Activated naive CD4-positive, alpha-beta T cell treated with anti-CD3 and anti-CD28 coated beads, Interleukin-2, amount 50 U/mL, for 72 hours (primary cell): Measurements from ENCODE around the gene DENND11. TPM values are rescaled to one million over a fixed set of nuclear protein-coding genes. Genes with fewer than 3 reads are reported as not detected.
A peak's percentile ranks its signal among the peaks of the same experiment; 100 is the strongest.
"Not testable (repeated sequence)": the region's sequence is repeated elsewhere in the genome, so short reads cannot be mapped to it uniquely, and the experiment has no call there.

Experiments
- ATAC-seq, 2 donors: fragments of 150-1000 bp; cut with Tn5 transposase; 2 replicates each; pipeline ENCODE4 v1.10.0; 2021; ENCODE audit warnings: mild to moderate bottlenecking in 2 of 2, moderate library complexity in 2 of 2
- DNase-seq, 2 donors: peaks; one replicate each; pipeline ENCODE4 v3.0.0; 2021 to 2022; ENCODE audit warnings: low spot score in 2 of 2
- H3K27ac Mint-ChIP-seq, 2 donors: one replicate each; pipeline ENCODE4 v1.8.0; 2022; ENCODE audit warnings: mild to moderate bottlenecking in 2 of 2, mixed read lengths in 2 of 2
- H3K36me3 Mint-ChIP-seq, 2 donors: one replicate each; pipeline ENCODE4 v1.8.0; 2022; ENCODE audit warnings: mixed read lengths in 2 of 2
- H3K9me3 Mint-ChIP-seq, 2 donors: one replicate each; pipeline ENCODE4 v1.8.0; 2022; ENCODE audit warnings: mixed read lengths in 2 of 2
- total RNA-seq, 2 donors: library from RNA; stranded (reverse); gene quantifications; one replicate each; pipeline ENCODE4 v1.2.3, GENCODE V29; 2022

The DENND11 gene
- total RNA-seq, 2 donors from 2014 or later = 21.4 to 40.1 TPM

DNA sequence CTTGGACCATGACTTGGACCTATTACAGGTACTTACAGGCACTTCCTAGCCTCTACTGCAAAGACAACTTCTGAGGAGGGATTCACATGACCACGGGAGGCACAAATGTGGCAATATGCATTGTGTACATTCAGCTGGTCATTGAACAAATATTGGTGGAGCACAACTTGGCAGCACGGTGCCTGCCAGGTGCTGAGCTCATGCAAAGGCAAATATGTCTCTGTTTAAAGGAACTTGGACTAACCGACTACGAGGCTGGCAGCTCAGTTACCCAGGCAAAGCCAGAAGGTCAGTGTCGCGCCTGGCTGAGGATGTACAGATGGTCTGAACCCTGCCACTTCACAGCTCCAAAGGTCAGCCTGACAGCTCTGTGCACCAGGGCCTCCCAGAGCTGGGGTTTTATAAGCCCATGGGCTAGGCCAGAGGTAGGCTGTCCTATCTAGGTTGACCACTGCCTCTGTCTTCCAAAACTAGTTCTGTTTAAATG lies 6.1 kb downstream of the DENND11 start:
- Mint-ChIP-seq H3K27ac (no peak overlapping the region), H3K36me3 (peaks cover 0 to 6% of the 10 kb centered on the region in 2 donors), H3K9me3 (no peaks in the 10 kb centered on the region)
- no peak for ATAC-seq
- DNase-seq = no peak

DNA sequence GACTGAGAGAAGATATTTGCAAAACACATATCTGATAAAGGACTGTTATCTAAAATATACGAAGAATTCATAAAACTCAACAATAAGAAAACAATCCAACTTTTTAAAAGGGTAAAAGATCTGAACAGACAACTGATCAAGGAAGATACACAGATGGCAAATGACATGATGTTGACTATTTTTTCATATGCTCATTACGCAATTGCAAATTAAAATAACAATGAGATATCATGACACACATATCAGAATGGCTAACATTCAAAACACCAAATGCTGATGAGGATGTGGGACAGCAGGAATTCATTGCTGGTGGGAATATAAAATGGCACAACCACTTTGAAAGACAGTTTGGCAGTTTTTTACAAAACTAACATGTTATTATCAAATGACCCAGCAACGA lies 8.9 kb downstream of the DENND11 start:
- Mint-ChIP-seq H3K27ac (no peak overlapping the region), H3K36me3 (peaks cover 0 to 6% of the 10 kb centered on the region in 2 donors), H3K9me3 (peaks cover 0 to 4% of the 10 kb centered on the region in 2 donors)
- ATAC-seq = no peak
- DNase-seq = no peak

DNA sequence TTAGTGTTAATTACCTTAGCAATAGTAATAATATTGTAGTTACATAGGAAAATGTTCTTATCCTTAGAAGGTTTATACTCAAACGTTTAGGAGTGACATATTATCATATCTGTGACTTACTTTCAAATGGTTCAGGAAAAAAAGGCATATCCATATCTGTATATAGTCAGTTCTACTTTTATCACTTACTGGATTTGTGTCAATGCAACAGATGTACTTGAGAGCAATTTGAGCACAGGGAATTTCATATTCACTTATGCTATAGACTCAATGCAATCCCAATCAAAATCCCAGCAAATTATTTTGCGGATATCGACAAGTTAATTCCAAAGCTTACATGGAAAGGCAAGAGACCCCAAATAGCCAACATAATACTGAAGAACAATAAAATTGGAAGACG lies 10.0 kb downstream of the DENND11 start:
- Mint-ChIP-seq H3K36me3 (peaks cover 0 to 6% of the 10 kb centered on the region in 2 donors), H3K27ac (no peak overlapping the region), H3K9me3 (peaks cover 0 to 4% of the 10 kb centered on the region in 2 donors)
- ATAC-seq = no peak
- no peak for DNase-seq

- no peak for DNase-seq
- Mint-ChIP-seq H3K9me3 (peaks cover 0 to 4% of the 10 kb centered on the region in 2 donors), H3K27ac (no peak overlapping the region), H3K36me3 (peaks cover 0 to 4% of the 10 kb centered on the region in 2 donors)
- no peak for ATAC-seq
These were observed 10.4 kb downstream of the DENND11 start for GRCh38 chr7:141691540-141691939.

DNA sequence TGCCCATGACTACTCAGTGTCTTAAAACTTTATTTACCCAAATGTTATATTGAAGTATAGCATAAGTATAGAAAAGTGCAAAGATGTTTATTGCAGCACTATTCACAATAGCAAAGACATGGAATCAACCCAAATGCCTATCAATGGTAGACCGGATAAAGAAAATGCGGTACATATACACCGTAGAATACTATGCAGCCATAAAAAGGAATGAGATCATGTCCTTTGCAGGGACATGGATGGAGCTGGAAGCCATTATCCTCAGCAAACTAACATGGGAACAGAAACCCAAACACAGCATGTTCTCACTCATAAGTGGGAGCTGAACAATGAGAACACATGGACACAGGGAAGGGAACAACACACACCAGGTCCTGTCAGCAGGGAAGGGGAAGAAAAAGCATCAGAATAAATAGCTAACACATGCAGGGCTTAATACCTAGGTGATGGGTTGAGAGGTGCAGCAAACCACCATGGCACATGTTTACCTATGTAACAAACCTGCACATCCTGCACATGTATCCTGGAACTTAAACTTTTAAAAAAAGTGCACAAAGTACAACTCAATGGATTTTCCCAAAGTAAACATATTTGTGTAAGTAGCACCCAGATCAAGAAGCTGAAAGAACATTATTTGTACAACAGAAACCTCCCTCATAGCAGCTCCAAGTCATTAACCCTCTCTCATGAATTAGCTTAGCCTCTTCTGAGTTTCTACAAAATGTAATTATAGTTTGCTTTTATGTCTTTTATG lies 12.7 kb downstream of the DENND11 start:
- not testable (repeated sequence) for H3K27ac Mint-ChIP-seq, H3K9me3 Mint-ChIP-seq, H3K36me3 Mint-ChIP-seq, ATAC-seq, DNase-seq

DNA sequence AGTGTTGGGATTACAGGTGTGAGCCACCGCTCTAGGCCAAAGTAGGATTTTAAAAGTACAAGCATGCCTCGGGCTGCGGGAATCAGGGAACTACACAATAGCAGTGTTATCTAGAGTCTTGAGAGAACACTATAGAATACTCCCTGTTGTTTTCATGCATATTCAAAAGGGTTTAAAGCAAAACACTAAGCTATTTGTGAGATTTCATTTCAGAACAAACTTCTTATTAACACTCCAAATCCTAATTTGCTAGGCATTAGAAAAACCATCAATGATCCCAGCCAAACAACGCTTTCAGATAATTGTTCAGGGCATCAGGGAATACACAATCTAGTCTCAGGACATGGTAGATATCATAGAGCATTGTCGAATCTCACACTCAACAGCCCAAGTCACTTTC lies 13.9 kb downstream of the DENND11 start:
- H3K9me3 Mint-ChIP-seq = peaks cover 0 to 4% of the 10 kb centered on the region in 2 donors

DNA sequence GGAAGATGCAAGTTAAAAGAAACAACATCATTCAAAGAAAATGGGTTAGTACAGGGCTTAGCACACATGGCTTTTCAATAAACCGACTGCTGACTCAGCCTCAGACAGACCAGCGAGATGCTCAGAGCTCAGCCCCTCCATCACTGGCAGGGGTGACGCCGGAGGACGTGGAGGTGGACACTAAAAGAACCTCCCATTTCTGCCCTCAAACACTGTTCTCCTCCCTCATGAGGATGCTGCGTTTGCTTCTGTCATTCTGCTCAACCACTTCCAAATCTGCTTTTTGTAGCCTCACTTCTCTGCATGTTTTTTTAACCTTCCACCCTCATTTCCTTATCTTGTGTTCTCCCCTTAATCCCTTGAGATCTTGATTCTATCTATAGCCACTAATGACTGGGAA lies 15.3 kb downstream of the DENND11 start:
- no peak for DNase-seq
- Mint-ChIP-seq H3K36me3 (peaks cover 0 to 5% of the 10 kb centered on the region in 2 donors), H3K9me3 (peaks cover 0 to 4% of the 10 kb centered on the region in 2 donors), H3K27ac (no peak overlapping the region)
- ATAC-seq = no peak

More for the DNA sequence above, 13.9 kb downstream of the DENND11 start:
- DNase-seq (no peak), ATAC-seq (no peak)
- peaks cover 0 to 5% of the 10 kb centered on the region in 2 donors for H3K36me3 Mint-ChIP-seq
- no peak overlapping the region for H3K27ac Mint-ChIP-seq

GRCh38 chr7:141686074-141686473 lies 15.9 kb downstream of the DENND11 start:
- no peak for DNase-seq
- no peak for ATAC-seq
- H3K36me3 Mint-ChIP-seq = peaks cover 1 to 5% of the 10 kb centered on the region in 2 donors
- peaks cover 0 to 4% of the 10 kb centered on the region in 2 donors for H3K9me3 Mint-ChIP-seq
- H3K27ac Mint-ChIP-seq = peak overlapping the region in 1 of 2 donors; percentile 11

GRCh38 chr7:141685285-141686023 lies 16.5 kb downstream of the DENND11 start:
- no peak for ATAC-seq
- no peak for DNase-seq
- no peak overlapping the region for H3K27ac Mint-ChIP-seq
- peaks cover 0 to 4% of the 10 kb centered on the region in 2 donors for H3K9me3 Mint-ChIP-seq
- H3K36me3 Mint-ChIP-seq = peaks cover 5 to 7% of the 10 kb centered on the region in 2 donors

DNA sequence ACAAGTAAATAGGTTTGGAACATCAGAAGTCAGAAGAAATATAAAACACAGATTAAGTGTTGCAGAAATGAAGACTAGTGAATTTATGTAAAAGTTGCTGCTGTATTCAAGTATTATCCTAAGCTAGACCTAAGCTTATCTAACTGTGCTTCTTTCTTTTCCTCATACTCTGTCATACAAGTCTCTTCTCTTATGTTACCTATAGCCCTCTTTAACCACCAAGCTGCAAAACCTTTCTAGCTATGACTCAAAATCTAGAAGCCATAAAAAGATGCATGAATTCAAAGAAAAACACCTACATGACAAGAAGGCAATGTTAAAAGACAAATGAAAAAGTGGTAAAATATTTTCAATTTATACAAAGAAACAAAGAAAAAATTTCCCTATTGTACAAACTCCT lies 23.0 kb downstream of the DENND11 start:
- Mint-ChIP-seq H3K27ac (peak overlapping the region in 1 of 2 donors; percentile 41), H3K36me3 (peaks cover 4 to 10% of the 10 kb centered on the region in 2 donors), H3K9me3 (no peaks in the 10 kb centered on the region)
- ATAC-seq (peak; percentile 75 to 96), DNase-seq (no peak)

DNA sequence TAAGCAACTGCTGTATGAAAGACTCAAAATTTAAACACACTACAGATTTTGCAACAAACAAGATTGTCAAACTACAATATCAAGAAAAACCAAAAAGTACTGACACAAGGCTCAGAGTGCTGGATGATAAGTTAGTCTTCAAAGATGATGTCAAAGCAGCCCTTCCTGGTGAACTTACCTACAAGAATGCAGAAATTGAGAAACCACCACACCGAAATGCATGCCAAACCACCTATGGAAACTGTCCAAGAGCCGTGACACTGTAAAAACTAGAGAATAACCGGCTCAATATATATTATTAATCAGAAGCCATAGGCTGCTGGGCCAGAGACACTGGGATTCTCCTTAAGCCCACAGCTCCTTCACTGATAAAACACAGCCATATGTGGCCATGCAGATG lies 25.3 kb downstream of the DENND11 start:
- ATAC-seq (no peak), DNase-seq (no peak)
- peaks cover 5 to 10% of the 10 kb centered on the region in 2 donors for H3K36me3 Mint-ChIP-seq
- H3K27ac Mint-ChIP-seq = no peak overlapping the region
- H3K9me3 Mint-ChIP-seq = no peaks in the 10 kb centered on the region

- peak overlapping the region in 1 of 2 donors; percentile 29 for H3K27ac Mint-ChIP-seq
- ATAC-seq (no peak), DNase-seq (no peak)
- no peaks in the 10 kb centered on the region for H3K9me3 Mint-ChIP-seq
- peaks cover 4 to 5% of the 10 kb centered on the region in 2 donors for H3K36me3 Mint-ChIP-seq
These were observed 26.3 kb downstream of the DENND11 start for GRCh38 chr7:141675436-141676215.

GRCh38 chr7:141674702-141675101 lies 27.3 kb downstream of the DENND11 start:
- DNase-seq (no peak), ATAC-seq (no peak)
- H3K27ac Mint-ChIP-seq = peak overlapping the region in 1 of 2 donors; percentile 88
- H3K9me3 Mint-ChIP-seq = no peaks in the 10 kb centered on the region
- peaks cover 0 to 5% of the 10 kb centered on the region in 2 donors for H3K36me3 Mint-ChIP-seq

- ATAC-seq = no peak
- DNase-seq = no peak
- no peaks in the 10 kb centered on the region for H3K9me3 Mint-ChIP-seq
- H3K27ac Mint-ChIP-seq = peak overlapping the region in 1 of 2 donors; percentile 88
- H3K36me3 Mint-ChIP-seq = peaks cover 0 to 5% of the 10 kb centered on the region in 2 donors
These were observed 27.7 kb downstream of the DENND11 start for GRCh38 chr7:141674171-141674671.

DNA sequence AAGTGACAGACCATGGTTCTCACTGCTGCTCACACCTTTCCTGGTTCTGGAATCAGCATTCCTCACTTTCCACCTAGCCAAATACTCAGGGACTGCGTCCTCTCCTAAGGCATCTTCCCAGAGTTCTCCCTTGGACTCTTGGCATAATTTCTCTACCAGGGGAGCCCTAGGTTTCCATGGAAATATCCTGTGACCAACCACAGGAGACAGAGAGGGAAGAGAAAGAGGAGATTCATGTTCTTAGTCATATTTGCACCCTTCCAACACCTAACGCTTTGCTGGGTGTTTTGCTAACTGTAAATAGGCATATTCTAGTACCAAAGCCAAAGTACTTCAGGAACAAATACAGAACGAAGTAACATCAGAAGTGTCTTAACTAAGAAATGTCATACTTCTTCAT lies 28.6 kb downstream of the DENND11 start:
- no peaks in the 10 kb centered on the region for H3K9me3 Mint-ChIP-seq
- peaks cover 0 to 5% of the 10 kb centered on the region in 2 donors for H3K36me3 Mint-ChIP-seq
- no peak for ATAC-seq
- no peak overlapping the region for H3K27ac Mint-ChIP-seq
- no peak for DNase-seq

DNA sequence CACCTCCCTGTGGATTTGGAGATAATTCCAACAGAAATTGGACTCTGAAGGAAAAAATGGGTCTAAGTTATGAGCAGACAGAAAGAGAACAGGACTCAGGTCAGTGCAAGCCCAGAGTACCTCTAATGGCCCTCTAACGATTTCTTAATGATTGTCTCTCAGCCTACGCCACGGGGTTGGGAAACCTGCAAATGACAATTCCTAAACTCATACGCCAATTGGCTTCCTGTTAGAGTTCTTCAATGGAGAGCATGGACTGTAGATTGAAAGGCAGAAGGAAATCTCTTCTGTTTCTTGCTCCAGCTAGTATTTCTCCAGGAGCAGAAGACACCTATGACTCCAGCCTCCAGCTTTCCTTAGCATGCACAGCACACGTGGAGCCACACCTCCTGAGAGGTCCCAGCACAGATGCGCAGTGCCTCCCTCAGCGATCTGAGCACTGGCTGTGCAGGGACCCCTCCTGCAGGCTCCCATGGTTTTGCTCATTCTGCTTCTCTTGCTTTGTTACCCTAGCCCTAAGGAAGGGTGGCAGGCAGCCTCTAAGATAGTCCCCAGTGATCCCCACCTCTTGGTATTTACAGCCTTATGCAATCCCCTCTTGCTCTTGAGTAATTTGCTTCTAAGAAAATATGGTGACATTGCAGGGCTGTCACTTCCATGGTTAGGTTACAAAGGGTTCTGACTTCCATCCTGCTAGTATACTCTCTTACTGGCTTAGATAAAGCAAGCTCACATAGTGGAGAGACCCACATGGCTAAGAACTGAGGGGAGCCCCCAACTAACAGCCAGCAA lies 30.1 kb downstream of the DENND11 start:
- Mint-ChIP-seq H3K36me3 (peaks cover 0 to 5% of the 10 kb centered on the region in 2 donors), H3K27ac (peak overlapping the region; percentile 24 to 60), H3K9me3 (no peaks in the 10 kb centered on the region)
- DNase-seq (no peak), ATAC-seq (no peak)
